GM19023 (cell line): Measurements from ENCODE around the gene ADI1.

Source experiments
- ATAC-seq: cut with Tn5 transposase; IDR thresholded peaks from one replicate; pipeline ENCODE4 v1.9.1; 2021; ENCODE audit warnings: mild to moderate bottlenecking, moderate library complexity; ENCODE audit not compliant: unreplicated experiment

ADI1 gene

DNA sequence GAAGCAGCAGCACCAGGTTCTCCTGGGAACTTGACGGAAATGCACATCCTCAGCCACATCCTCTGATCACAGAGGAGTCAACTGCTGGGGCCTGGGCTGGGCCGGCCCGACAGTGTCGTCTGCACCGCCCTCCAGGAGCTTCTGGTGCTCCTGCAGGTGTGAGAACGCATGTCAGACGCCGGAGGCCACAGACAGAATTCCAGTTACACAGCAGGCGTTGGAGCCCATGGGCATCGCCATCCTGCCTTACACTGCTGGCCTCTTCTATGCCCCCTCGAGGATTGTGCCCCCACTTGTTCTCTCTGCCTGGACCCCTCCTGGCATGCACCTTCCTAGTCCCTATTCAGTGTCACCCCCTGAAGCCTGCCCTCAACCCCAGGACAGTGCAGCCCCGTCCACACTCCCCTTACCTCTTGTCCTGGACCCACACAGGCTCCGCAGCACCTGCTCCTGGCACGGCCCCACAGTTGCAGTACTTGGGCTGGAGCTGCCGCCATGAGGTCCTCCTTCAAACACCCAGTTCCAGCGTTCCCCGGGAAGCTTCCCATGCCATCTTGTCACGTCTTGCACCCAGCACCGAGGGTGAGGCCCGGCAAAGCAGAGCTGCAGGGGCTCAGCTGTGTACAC lies 37.5 kb downstream of the ADI1 start:
- ATAC-seq: no peak

- no peak for ATAC-seq
Measured at GRCh38 chr2:3481011-3481400, 38.3 kb downstream of the ADI1 start.

DNA sequence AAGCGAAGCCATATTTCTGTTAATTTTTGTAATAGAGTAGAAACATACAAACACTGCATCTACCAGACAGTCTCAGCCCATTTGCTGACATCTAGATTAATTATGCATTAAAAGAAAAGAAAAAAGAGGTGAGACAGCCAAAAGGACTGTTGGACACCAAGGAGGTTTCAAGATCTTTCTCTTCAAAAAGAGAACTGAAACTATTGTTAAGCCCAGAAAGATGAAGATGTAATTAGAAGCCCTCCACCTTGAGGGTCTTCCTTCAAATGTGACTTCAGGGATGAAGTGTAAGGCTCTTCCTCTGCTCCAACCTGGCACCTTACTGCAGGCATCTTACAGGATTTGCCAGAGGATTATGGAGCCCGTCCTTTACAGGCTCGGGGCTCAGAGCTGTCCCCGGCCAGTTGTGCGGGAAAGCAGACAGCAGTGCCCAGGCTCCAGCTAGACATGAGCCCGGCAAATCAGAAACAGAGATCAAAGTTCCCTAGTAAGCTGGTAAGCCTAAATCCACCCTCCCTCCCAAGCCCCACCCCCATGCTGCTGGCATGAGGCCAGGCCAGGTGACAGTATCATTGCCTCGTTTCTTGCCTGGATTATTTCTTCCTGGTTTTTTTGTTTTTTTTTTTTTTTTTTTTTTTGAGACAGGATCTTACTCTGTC lies 38.9 kb downstream of the ADI1 start:
- ATAC-seq: no peak

- ATAC-seq: no peak
Measured at GRCh38 chr2:3479430-3480320, 39.7 kb downstream of the ADI1 start.

DNA sequence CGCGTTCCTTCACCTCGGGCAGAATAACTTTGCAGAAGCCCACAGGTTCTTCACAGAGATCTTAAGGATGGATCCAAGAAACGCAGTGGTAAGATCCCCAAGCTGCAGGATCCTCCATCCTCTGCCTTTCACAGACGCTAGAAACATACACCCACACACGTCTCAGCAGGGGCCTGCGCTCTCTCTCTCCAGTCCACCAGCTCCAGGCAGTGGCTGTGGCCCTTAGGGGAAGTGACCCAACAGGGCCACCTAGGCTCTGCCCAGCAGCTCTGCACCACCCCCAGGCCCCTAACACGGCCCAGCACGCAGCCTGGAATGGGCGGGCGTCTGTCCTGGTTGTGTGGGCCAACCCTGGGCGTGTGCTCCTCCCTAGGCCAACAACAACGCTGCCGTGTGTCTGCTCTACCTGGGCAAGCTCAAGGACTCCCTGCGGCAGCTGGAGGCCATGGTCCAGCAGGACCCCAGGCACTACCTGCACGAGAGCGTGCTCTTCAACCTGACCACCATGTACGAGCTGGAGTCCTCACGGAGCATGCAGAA lies 40.4 kb downstream of the ADI1 start:
- no peak for ATAC-seq

GRCh38 chr2:3476985-3477327 lies 42.4 kb downstream of the ADI1 start:
- ATAC-seq: no peak

DNA sequence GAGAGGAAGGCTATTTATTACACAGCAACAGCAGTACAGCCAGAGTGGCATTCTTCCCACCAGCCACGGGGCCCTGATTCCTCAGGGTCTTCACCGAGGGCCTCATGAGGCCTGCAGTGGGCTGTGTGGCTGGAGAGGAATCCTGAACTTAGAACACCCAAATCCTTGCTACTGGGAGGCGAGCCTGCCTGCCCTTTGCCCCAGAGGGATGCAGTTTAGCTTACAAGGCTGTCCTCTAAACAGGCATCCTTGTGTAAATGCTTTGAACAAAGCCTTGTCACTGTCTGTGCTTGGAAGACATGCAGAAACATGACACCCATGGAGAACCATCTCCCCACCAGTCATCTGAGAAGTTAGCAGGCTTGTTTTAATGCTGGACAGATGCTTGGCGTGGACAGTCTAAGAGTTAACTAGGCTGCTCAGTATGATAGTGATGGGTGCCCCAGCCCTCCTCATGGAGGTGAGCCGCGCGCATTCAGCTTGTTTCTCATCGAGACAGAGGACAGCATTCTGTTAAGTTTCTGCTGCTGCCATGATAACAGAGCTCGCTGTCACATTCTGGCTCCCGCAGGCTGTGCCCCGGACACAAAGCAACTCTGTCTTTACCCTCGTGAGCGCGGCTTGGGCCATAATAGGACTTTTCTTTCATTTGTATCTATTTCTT lies 42.9 kb downstream of the ADI1 start:
- ATAC-seq: no peak

GRCh38 chr2:3475771-3476170 lies 43.6 kb downstream of the ADI1 start:
- no peak for ATAC-seq

- no peak for ATAC-seq
Measured at GRCh38 chr2:3472966-3473365, 46.4 kb downstream of the ADI1 start.

DNA sequence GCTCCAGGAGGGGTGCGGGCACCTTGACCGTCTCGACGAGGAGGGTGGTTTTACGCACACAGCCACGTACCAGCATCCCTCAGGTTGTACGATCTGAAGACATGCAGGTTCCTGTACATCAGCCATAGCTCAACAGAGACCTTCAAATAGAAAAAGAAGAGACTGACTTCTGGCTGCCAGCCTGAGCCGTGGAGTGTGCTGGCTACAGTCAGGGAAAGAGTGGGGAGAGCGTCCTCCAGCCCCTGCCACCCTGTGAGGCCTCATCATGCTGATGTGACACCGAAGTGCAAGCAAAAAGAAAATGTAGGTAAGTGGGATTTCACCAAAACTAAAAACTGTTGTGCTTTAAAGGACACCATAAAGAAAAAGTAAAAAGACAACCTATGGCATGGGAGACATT lies 47.0 kb downstream of the ADI1 start:
- ATAC-seq: no peak

DNA sequence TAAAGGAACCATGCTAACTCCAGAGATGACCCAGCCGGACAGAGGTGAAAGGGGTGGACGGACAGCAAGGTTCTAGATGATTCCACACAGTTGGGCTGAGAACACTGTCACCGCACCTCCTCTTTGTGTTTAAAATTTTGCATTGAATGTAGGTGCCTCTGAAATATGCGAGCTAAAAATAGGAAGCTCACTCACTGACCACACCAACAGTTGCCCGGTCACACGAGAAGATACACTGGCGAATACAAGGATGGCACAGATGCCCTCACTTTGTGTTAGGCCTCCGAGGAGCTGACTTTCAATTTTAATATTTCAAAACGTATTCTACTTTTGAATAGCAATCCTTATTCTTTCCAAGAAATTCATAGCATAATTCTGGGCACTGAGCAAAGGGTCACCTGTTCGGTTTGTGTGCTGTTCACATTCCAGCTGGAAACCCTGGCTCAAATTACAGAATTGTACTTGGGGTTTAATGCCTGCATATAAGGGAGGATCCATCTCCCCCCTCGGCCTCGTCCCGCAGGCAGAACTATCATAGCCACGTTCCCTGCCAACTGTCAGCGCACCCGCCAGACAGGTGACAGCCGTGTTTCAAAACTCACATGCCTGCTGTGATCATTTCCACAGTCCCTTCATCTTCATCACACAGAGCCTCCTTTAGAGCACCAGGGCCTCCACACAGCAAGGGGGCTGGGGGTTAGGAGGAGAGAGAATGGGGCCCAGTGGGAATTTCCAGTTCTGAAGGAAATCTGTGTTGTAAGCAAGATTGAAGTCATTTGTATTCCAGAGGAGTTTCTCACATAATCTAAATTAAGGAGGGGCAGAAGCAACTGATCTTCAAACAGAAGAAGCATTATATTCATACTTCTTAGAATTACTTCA lies 48.2 kb downstream of the ADI1 start:
- no peak for ATAC-seq

GRCh38 chr2:3470166-3470651 lies 49.1 kb downstream of the ADI1 start:
- no peak for ATAC-seq

GRCh38 chr2:3469486-3469885 lies 49.8 kb downstream of the ADI1 start:
- ATAC-seq: no peak

DNA sequence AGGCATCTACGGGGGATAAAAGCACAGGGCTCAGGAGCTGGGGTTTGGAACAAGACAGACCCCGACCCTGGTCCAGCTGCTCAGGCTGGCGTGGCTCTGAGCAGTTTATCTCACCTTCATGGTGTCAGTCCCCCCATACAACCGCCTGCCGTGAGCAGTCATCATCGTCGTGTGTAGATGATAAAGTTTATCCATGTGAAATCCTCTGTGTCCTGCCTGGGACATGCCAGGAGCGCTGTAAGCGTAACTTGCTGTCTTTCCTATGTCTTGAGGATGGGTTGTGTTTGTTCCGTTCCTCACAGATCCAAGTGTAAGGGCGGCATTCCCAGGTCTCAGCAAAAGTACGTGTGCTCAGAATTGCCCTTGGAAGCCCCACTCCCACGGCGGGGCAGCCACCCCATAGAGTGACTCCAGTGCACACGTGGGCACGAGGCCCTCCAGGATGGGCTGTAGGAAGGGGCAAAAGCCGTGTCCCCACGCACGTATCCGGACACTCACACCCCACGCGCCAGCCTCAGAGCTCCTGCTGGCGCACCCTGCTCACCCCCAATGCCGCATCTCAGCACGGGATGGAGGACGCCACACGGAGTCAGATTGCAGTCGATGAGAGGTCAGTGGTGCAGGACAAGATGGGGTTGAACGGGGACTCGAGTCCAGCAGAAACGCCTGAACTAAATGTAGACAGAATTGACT lies 50.9 kb downstream of the ADI1 start:
- no peak for ATAC-seq

DNA sequence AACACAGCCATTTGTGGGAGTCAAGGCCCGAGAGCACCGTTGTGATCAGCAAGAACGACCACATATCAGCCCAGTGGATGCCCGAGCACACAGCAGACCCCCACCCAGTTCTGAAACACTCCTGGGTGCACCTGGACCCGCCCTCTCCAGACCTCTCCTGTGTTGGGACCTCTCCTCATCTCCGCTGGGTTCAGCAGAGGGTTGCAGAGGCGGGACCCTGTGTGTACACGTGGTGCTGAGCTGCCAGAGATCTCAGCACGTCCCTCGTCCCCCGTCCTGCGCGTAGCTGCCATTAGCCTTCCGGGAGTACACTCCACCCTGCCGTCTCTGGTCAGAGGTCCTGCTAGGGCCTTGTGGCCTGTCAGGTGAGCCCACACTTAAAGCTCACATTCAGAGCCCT lies 51.7 kb downstream of the ADI1 start:
- ATAC-seq: no peak

DNA sequence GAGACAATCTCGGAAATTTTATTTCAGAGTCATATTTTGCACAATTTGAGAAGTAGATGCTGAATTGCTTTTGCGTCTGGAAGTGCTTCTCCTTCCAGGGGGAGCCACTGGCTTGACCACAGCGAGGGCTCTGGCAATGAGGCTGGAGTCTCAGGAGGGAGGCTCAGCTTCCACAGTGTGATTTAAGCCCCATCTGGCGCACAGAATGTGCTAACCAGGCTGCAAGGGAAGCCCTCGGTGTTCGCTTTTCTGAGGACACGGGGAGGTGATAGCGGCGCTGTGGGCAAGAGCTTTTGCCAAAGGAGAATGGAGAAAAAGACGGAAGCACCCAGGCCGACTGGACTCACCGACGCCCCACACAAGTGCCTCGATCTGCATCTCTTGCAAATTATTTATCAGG lies 52.4 kb downstream of the ADI1 start:
- no peak for ATAC-seq

GRCh38 chr2:3466482-3466863 lies 52.9 kb downstream of the ADI1 start:
- no peak for ATAC-seq

- no peak for ATAC-seq
Measured at GRCh38 chr2:3465844-3466481, 53.4 kb downstream of the ADI1 start.

- no peak for ATAC-seq
Measured at GRCh38 chr2:3465328-3465727, 54.0 kb downstream of the ADI1 start.
